GM19043 (cell line): ENCODE measurements around the gene MAP2.

Experiments used
- ATAC-seq: cut with Tn5 transposase; IDR thresholded peaks from one replicate; pipeline ENCODE4 v1.9.1; 2021; ENCODE audit warnings: low read depth; ENCODE audit not compliant: unreplicated experiment

Gene MAP2

GRCh38 chr2:209423562-209424198, at the start of gene MAP2:
MAP2 (plus strand) TSS chr2:209424047; CDS start chr2:209653171, 229,124 bp downstream.
- ATAC-seq, result peak; percentile 95

- no peak for ATAC-seq
These were observed 47.2 kb upstream of the MAP2 start for GRCh38 chr2:209376686-209377085.

- peak; percentile 99 for ATAC-seq
These were observed 43.6 kb upstream of the MAP2 start for GRCh38 chr2:209380293-209380692.

- ATAC-seq, result no peak
These were observed 42.8 kb upstream of the MAP2 start for GRCh38 chr2:209381091-209381490.

GRCh38 chr2:209382775-209383174, 41.1 kb upstream of the MAP2 start:
- no peak for ATAC-seq

GRCh38 chr2:209383212-209383611, 40.6 kb upstream of the MAP2 start:
- no peak for ATAC-seq

- no peak for ATAC-seq
These were observed 36.5 kb upstream of the MAP2 start for GRCh38 chr2:209387389-209387788.

- no peak for ATAC-seq
These were observed 35.3 kb upstream of the MAP2 start for GRCh38 chr2:209388446-209389037.

- ATAC-seq, result no peak
These were observed 34.7 kb upstream of the MAP2 start for GRCh38 chr2:209389171-209389618.

- no peak for ATAC-seq
These were observed 33.0 kb upstream of the MAP2 start for GRCh38 chr2:209390839-209391238.

GRCh38 chr2:209391776-209392401, 32.0 kb upstream of the MAP2 start:
- no peak for ATAC-seq

- ATAC-seq, result no peak
These were observed 28.6 kb upstream of the MAP2 start for GRCh38 chr2:209395229-209395628.

GRCh38 chr2:209395652-209396051, 28.2 kb upstream of the MAP2 start:
- ATAC-seq, result no peak

- ATAC-seq, result no peak
These were observed 25.4 kb upstream of the MAP2 start for GRCh38 chr2:209398463-209398862.

- ATAC-seq, result no peak
These were observed 22.1 kb upstream of the MAP2 start for GRCh38 chr2:209401788-209402187.

- no peak for ATAC-seq
These were observed 12.6 kb upstream of the MAP2 start for GRCh38 chr2:209411296-209411695.

- ATAC-seq, result no peak
These were observed 12.1 kb upstream of the MAP2 start for GRCh38 chr2:209411718-209412117.

GRCh38 chr2:209413311-209414014, 10.4 kb upstream of the MAP2 start:
- no peak for ATAC-seq

- no peak for ATAC-seq
These were observed 6.9 kb upstream of the MAP2 start for GRCh38 chr2:209416913-209417312.

GRCh38 chr2:209422191-209422754, 1.6 kb upstream of the MAP2 start:
- ATAC-seq, result no peak

GRCh38 chr2:209424199-209424701, 403 bp downstream of the MAP2 start:
- ATAC-seq, result peak; percentile 5
